H1 (cell line): ENCODE results near the gene AATK. TPM values are rescaled to one million over a fixed set of nuclear protein-coding genes. Genes with fewer than 3 reads are reported as not detected.
A peak's percentile ranks its signal among the peaks of the same experiment; 100 is the strongest.

Experiments
- CTCF ChIA-PET: fragments of 300-600 bp; sonication (Branson Sonifier 250); formaldehyde crosslinking; loops from one replicate; lab custom pipeline; 2021; ENCODE audit not compliant: partially characterized antibody; lab: Charles Lee
- POLR2A ChIA-PET: fragments of 300-600 bp; sonication (Branson Sonifier 250); formaldehyde crosslinking; loops from one replicate; lab custom pipeline; 2021; ENCODE audit warnings: inconsistent platforms; ENCODE audit not compliant: partially characterized antibody; lab: Charles Lee
- DNase-seq, 2 experiments: peaks; one replicate each; pipeline versions ENCODE4 v3.0.0 to v3.0.0-alpha.2; 2010 to 2022; ENCODE audit warnings: low spot score in 2 of 2, low read depth in 1 of 2, mixed read lengths in 1 of 2
- FAIRE-seq: peaks from 2 replicates; lab custom pipeline; 2011; peaks lifted over from hg19 to GRCh38; lab: Jason Lieb, UNC
- H2AFZ ChIP-seq: 2 replicates; pipeline ENCODE4 v1.8.1; 2012; ENCODE audit warnings: low read length, inconsistent platforms
- H2AK5ac ChIP-seq: 2 replicates; pipeline ENCODE4 v1.6.1; 2013; ENCODE audit warnings: low read depth, low read length
- H2BK120ac ChIP-seq: replicated peaks from 2 replicates; pipeline ENCODE3; 2013; ENCODE audit warnings: low read depth, low read length, inconsistent platforms
- H2BK12ac ChIP-seq: 2 replicates; pipeline ENCODE4 v1.6.1; 2013; ENCODE audit warnings: low read depth, low read length
- H2BK15ac ChIP-seq: 2 replicates; pipeline ENCODE4 v1.6.1; 2013; ENCODE audit warnings: low read length
- H2BK20ac ChIP-seq: 2 replicates; pipeline ENCODE4 v1.6.1; 2013; ENCODE audit warnings: low read length
- H2BK5ac ChIP-seq: 2 replicates; pipeline ENCODE4 v1.6.1; 2013; ENCODE audit warnings: low read depth, low read length
- H3K14ac ChIP-seq: 2 replicates; pipeline ENCODE4 v1.6.1; 2013; ENCODE audit warnings: inconsistent platforms; ENCODE audit not compliant: insufficient read length
- H3K18ac ChIP-seq: 2 replicates; pipeline ENCODE4 v1.6.1; 2013; ENCODE audit warnings: low read length; ENCODE audit errors: extremely low read depth
- H3K23ac ChIP-seq: 2 replicates; pipeline ENCODE4 v1.6.1; 2013; ENCODE audit warnings: inconsistent platforms; ENCODE audit not compliant: insufficient read length
- H3K23me2 ChIP-seq: 2 replicates; pipeline ENCODE4 v1.6.1; 2013; ENCODE audit warnings: low read depth, low read length
- H3K27ac ChIP-seq: 2 replicates; pipeline ENCODE4 v1.6.1; 2011; ENCODE audit warnings: low read depth, low read length, inconsistent platforms
- H3K27me3 ChIP-seq, 4 experiments: replicated peaks in 1 of 4; 1 replicate in 1 of 4; 2 replicates in 3 of 4; pipeline versions ENCODE4 v1.6.1 to v1.8.1; 2011 to 2013; ENCODE audit warnings: low read length in 3 of 4, mild to moderate bottlenecking in 3 of 4, inconsistent platforms in 2 of 4, mixed read lengths in 2 of 4, moderate library complexity in 1 of 4; ENCODE audit not compliant: control insufficient read depth in 3 of 4, insufficient read depth in 3 of 4; ENCODE audit errors: extremely low read depth in 1 of 4
- H3K36me3 ChIP-seq, 4 experiments: 2 replicates each; pipeline versions ENCODE4 v1.6.1 to v1.8.1; 2011 to 2013; ENCODE audit warnings: mild to moderate bottlenecking in 4 of 4, low read length in 3 of 4, moderate library complexity in 2 of 4, control low read depth in 1 of 4, inconsistent platforms in 1 of 4; ENCODE audit not compliant: insufficient read depth in 4 of 4, control insufficient read depth in 2 of 4
- H3K4ac ChIP-seq: replicated peaks from 2 replicates; pipeline ENCODE3; 2013; ENCODE audit warnings: low read length, low read depth, mixed read lengths, inconsistent platforms; ENCODE audit not compliant: insufficient read length
- H3K4me1 ChIP-seq, 4 experiments: replicated peaks in 1 of 4; 1 replicate in 1 of 4; 2 replicates in 3 of 4; pipeline versions ENCODE4 v1.6.1 to v1.8.1; 2011 to 2013; ENCODE audit warnings: low read length in 3 of 4, inconsistent platforms in 2 of 4, mixed read lengths in 1 of 4; ENCODE audit not compliant: insufficient read depth in 4 of 4, control insufficient read depth in 3 of 4
- H3K4me2 ChIP-seq, 2 experiments: 2 replicates each; pipeline versions ENCODE4 v1.6.1 to v1.8.1; 2011 to 2013; ENCODE audit warnings: low read depth in 2 of 2, low read length in 2 of 2, control low read depth in 1 of 2, inconsistent platforms in 1 of 2, mild to moderate bottlenecking in 1 of 2; ENCODE audit not compliant: insufficient read depth in 1 of 2
- H3K4me3 ChIP-seq, 4 experiments: fragments of 200-600, 300-600 bp in 1 of 4; sonication (generic), shearing (Covaris generic), sonication (Bioruptor Twin) in 1 of 4; 2 replicates each; pipeline versions ENCODE4 v1.5.1 to v1.8.1; 2011 to 2016; ENCODE audit warnings: low read length in 4 of 4, low read depth in 3 of 4, control low read depth in 2 of 4, inconsistent platforms in 2 of 4, mild to moderate bottlenecking in 2 of 4, mixed read lengths in 1 of 4, moderate library complexity in 1 of 4; ENCODE audit not compliant: insufficient read depth in 2 of 4; ENCODE audit errors: extremely low read depth in 1 of 4
- H3K56ac ChIP-seq: replicated peaks from 2 replicates; pipeline ENCODE3; 2013; ENCODE audit warnings: low read depth, mild to moderate bottlenecking, mixed read lengths, low read length, inconsistent platforms; ENCODE audit not compliant: insufficient read length
- H3K79me1 ChIP-seq: 2 replicates; pipeline ENCODE4 v1.6.1; 2013; ENCODE audit warnings: low read depth, low read length, control low read depth
- H3K79me2 ChIP-seq, 2 experiments: 2 replicates each; pipeline versions ENCODE4 v1.6.1 to v1.8.1; 2012 to 2013; ENCODE audit warnings: low read length in 2 of 2, mild to moderate bottlenecking in 2 of 2, inconsistent platforms in 1 of 2; ENCODE audit not compliant: insufficient read depth in 2 of 2, control insufficient read depth in 1 of 2
- H3K9ac ChIP-seq, 4 experiments: replicated peaks in 1 of 4; 1 replicate in 1 of 4; 2 replicates in 3 of 4; pipeline versions ENCODE4 v1.6.1 to v1.8.1; 2011 to 2013; ENCODE audit warnings: low read depth in 3 of 4, low read length in 3 of 4, control low read depth in 2 of 4, mild to moderate bottlenecking in 2 of 4, moderate library complexity in 2 of 4, inconsistent platforms in 1 of 4; ENCODE audit errors: extremely low read depth in 1 of 4
- H3K9me3 ChIP-seq, 2 experiments: 2 replicates each; pipeline versions ENCODE4 v1.6.1 to v1.8.1; 2012 to 2013; ENCODE audit warnings: mild to moderate bottlenecking in 2 of 2, moderate library complexity in 2 of 2, control low read depth in 1 of 2, inconsistent platforms in 1 of 2, low read depth in 1 of 2, low read length in 1 of 2, mixed read lengths in 1 of 2; ENCODE audit not compliant: insufficient read depth in 2 of 2
- H4K20me1 ChIP-seq, 2 experiments: replicated peaks in 1 of 2; 2 replicates each; pipeline versions ENCODE3 to v1.8.1; 2011 to 2013; ENCODE audit warnings: inconsistent platforms in 2 of 2, low read length in 2 of 2, mild to moderate bottlenecking in 1 of 2; ENCODE audit not compliant: insufficient read depth in 2 of 2, control insufficient read depth in 1 of 2
- H4K5ac ChIP-seq: 2 replicates; pipeline ENCODE4 v1.6.1; 2013; ENCODE audit warnings: low read length, low read depth, mixed read lengths, inconsistent platforms; ENCODE audit not compliant: insufficient read length
- H4K8ac ChIP-seq: 2 replicates; pipeline ENCODE4 v1.8.0; 2013; ENCODE audit warnings: mild to moderate bottlenecking, moderate library complexity, low read length, inconsistent platforms; ENCODE audit not compliant: insufficient read depth; ENCODE audit errors: extremely low read depth
- H4K91ac ChIP-seq: replicated peaks from 2 replicates; pipeline ENCODE3; 2013; ENCODE audit warnings: low read length, mixed read lengths, inconsistent platforms; ENCODE audit not compliant: insufficient read length
- FOSL1 ChIP-seq: IDR thresholded peaks from 2 replicates; pipeline ENCODE4 v1.6.1; 2011; ENCODE audit warnings: mild to moderate bottlenecking, low read depth, low read length, moderate library complexity; ENCODE audit not compliant: insufficient read depth
- POLR2A ChIP-seq, 2 experiments: IDR thresholded peaks; 1 replicate in 1 of 2; 2 replicates in 1 of 2; pipeline ENCODE4 v1.6.1; 2011; ENCODE audit warnings: low read depth in 2 of 2, low read length in 2 of 2, mild to moderate bottlenecking in 2 of 2; ENCODE audit errors: control extremely low read depth in 1 of 2
- WGBS, 2 experiments: shearing (Covaris generic) in 1 of 2; methylation state at CpG; one replicate each; pipeline versions ENCODE4 v1.1.6 to v1.1.7; 2013 to 2015; ENCODE audit warnings: low lambda C conversion rate in 2 of 2, mixed read lengths in 2 of 2, inconsistent platforms in 1 of 2, low coverage in 1 of 2, missing lambda C conversion rate in 1 of 2; ENCODE audit not compliant: insufficient replicate concordance in 2 of 2, insufficient coverage in 1 of 2, insufficient read length in 1 of 2; ENCODE audit errors: extremely low coverage in 1 of 2, missing lambda C conversion rate in 1 of 2; 5-methylcytosine and 5-hydroxymethylcytosine counted together
- polyA plus RNA-seq, 7 experiments: library from polyadenylated mRNA; depleted of rRNA in 3 of 7; stranded (reverse) in 5 of 7; unstranded in 2 of 7; fragments of >200 nt in 5 of 7; fragments of 200-250 nt in 2 of 7; gene quantifications; 1 replicate in 5 of 7; 2 replicates in 1 of 7; 4 replicates in 1 of 7; pipeline versions ENCODE4 v1.2.1 to v1.2.3, GENCODE V29; 2011 to 2013; ENCODE audit warnings: missing spikeins in 2 of 7, mixed read lengths in 2 of 7
- total RNA-seq: library from RNA; stranded (reverse); fragmentation: NEBNext Ultra II Directional; extraction: Animal tissue kit (Norgen Biotek cat#: 25700); gene quantifications from 2 replicates; pipeline ENCODE4 v1.2.1, GENCODE V29; 2021

AATK gene
- total and polyA plus RNA-seq, 2 of the 8 experiments (the other 6 are each of a cell fraction or from before 2014, with no cell fraction given) = 1.7 to 3.5 TPM

- no peak overlapping the region for H3K4me2 ChIP-seq
- no peaks in the 10 kb centered on the region for H3K23me2 ChIP-seq
- no peak for DNase-seq
- TF ChIP-seq POLR2A (IDR thresholded peaks at IDR 0.05; ENCODE audit: control extremely low read depth in 1 of 2, low read depth in 2 of 2, low read length in 2 of 2) (0 out of 3 replicates have a peak, but pooled peaks of 1 of the 2 experiments have one; percentile 11), FOSL1 (no peak)
- no peaks in the 10 kb centered on the region for H3K79me1 ChIP-seq
- no peak overlapping the region for H3K14ac ChIP-seq
- no peak overlapping the region for H2BK5ac ChIP-seq
- no peaks in the 10 kb centered on the region for H3K27me3 ChIP-seq
- peaks cover 0 to 3% of the 10 kb centered on the region in 2 experiments for H4K20me1 ChIP-seq
- CTCF ChIA-PET = interaction anchor here (1.2 to 1.3 kb wide), 2 partner anchors 11 to 82 kb away, joined by 3 to 4 read pairs; no protein-coding TSS in a partner anchor
- H2BK15ac ChIP-seq = no peak overlapping the region
- H3K4me3 ChIP-seq = no peak overlapping the region
- no peaks in the 10 kb centered on the region for H3K79me2 ChIP-seq
- WGBS, 2 experiments = 90% methylated on average over 8 of the region's 11 CpGs; no CpG with 5 or more reads in 1 of the 2 experiments
- 0 out of 2 replicates have a peak overlapping the region, but pooled peaks have one; percentile 51 for H4K8ac ChIP-seq
- no peak overlapping the region for H3K9ac ChIP-seq
- H3K56ac ChIP-seq = no peak overlapping the region
- H4K91ac ChIP-seq = no peak overlapping the region
- no peak overlapping the region for H3K18ac ChIP-seq
- POLR2A ChIA-PET = no interaction called here
- FAIRE-seq = no peak
- H3K4me1 ChIP-seq = peaks cover 0 to 5% (median under 1%) of the 10 kb centered on the region in 4 experiments; a peak in 2 of 7 replicates
- H2BK12ac ChIP-seq = no peak overlapping the region
- H3K27ac ChIP-seq = no peak overlapping the region
- H3K9me3 ChIP-seq = no peaks in the 10 kb centered on the region; a peak in 1 of 4 replicates
- H2BK20ac ChIP-seq = no peak overlapping the region
- no peak overlapping the region for H2AK5ac ChIP-seq
- no peak overlapping the region for H2AFZ ChIP-seq
- H3K23ac ChIP-seq = no peak overlapping the region
- H3K4ac ChIP-seq = no peak overlapping the region
- H4K5ac ChIP-seq = no peak overlapping the region
- no peaks in the 10 kb centered on the region; a peak in 2 of 8 replicates for H3K36me3 ChIP-seq
- H2BK120ac ChIP-seq = no peak overlapping the region
Observed at GRCh38 chr17:81183807-81184206, 17.8 kb upstream of the AATK start.
